RWPE1 (cell line): ENCODE data around the gene GRIN2A.
A peak's percentile ranks its signal among the peaks of the same experiment; 100 is the strongest.

Source experiments
- CTCF ChIA-PET: fragments of 350-600 bp; sonication (Branson Sonifier 250); formaldehyde crosslinking; extraction: SDS; loops from one replicate; lab custom pipeline; 2021; lab: Yijun Ruan, JAX
- POLR2A ChIA-PET: fragments of 400-600 bp; formaldehyde crosslinking; extraction: SDS; loops from one replicate; lab custom pipeline; 2020; ENCODE audit warnings: antibody characterized with exemption; ENCODE audit not compliant: low non-redundant PET; lab: Yijun Ruan, JAX
- DNase-seq: peaks from one replicate; pipeline ENCODE4 v3.0.0; 2012; ENCODE audit warnings: low spot score
- H3K27ac ChIP-seq: fragments of 450-650 bp; 2 replicates; pipeline ENCODE4 v1.5.1; 2017
- TF ChIP-seq, protein P1 (sequence below): fragments of 450-650 bp; conservative IDR thresholded peaks from 2 replicates; pipeline ENCODE4 v1.5.1; 2017; ENCODE audit warnings: low read depth, mild to moderate bottlenecking

The GRIN2A gene

DNA sequence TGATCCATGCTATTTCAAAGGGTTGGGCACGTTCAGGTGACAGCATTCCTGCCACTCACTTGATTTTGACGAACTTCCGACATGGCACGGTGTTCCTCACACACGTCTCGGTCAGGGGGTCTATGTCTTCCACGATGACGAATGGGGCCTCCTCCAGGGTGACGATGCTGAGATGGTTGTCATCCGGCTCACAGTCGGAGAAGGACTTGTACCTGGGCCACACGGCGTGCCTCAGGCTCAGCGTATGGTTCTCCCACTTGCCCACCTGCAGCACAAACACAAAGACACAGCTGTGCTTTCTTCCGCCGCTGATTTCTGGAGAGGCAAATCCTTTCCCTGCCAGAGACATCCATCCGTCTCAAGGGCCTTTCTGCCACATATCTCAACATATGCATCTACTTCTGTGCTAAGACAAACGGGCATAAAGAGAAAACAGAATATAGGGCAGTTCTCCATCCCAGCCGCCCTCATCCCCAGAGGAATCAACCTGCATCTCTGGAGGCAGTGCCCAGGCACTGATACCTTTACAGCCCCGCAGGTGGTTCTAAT, 332.5 kb downstream of the GRIN2A start:
- CTCF ChIA-PET, result no interaction called here
- POLR2A ChIA-PET, result no interaction called here
- DNase-seq, result no peak
- TF ChIP-seq, protein P1, sequence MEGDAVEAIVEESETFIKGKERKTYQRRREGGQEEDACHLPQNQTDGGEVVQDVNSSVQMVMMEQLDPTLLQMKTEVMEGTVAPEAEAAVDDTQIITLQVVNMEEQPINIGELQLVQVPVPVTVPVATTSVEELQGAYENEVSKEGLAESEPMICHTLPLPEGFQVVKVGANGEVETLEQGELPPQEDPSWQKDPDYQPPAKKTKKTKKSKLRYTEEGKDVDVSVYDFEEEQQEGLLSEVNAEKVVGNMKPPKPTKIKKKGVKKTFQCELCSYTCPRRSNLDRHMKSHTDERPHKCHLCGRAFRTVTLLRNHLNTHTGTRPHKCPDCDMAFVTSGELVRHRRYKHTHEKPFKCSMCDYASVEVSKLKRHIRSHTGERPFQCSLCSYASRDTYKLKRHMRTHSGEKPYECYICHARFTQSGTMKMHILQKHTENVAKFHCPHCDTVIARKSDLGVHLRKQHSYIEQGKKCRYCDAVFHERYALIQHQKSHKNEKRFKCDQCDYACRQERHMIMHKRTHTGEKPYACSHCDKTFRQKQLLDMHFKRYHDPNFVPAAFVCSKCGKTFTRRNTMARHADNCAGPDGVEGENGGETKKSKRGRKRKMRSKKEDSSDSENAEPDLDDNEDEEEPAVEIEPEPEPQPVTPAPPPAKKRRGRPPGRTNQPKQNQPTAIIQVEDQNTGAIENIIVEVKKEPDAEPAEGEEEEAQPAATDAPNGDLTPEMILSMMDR, result no peak
- H3K27ac ChIP-seq, result no peak overlapping the region

DNA sequence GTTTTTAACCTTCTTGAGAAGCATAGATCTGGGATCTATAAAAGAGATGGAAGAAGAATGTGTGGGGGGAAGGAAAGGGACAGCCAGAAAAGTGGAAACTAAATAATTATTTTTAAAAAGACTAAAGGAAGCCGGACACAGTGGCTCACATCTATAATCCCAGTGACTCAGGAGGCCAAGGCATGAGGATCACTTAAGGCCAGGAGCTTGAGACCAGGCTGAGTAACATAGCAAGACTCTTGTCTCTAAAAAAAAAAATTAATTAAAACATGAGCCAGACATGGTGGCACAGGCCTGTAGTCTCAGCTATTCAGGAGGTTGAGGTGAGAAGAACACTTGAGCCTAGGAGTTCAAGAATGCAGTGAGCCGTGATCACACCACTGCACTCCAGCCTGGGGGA, 335.1 kb downstream of the GRIN2A start:
- POLR2A ChIA-PET, result no interaction called here
- H3K27ac ChIP-seq, result no peak overlapping the region
- CTCF ChIA-PET, result no interaction called here
- TF ChIP-seq, protein P1, result no peak
- DNase-seq, result no peak

DNA sequence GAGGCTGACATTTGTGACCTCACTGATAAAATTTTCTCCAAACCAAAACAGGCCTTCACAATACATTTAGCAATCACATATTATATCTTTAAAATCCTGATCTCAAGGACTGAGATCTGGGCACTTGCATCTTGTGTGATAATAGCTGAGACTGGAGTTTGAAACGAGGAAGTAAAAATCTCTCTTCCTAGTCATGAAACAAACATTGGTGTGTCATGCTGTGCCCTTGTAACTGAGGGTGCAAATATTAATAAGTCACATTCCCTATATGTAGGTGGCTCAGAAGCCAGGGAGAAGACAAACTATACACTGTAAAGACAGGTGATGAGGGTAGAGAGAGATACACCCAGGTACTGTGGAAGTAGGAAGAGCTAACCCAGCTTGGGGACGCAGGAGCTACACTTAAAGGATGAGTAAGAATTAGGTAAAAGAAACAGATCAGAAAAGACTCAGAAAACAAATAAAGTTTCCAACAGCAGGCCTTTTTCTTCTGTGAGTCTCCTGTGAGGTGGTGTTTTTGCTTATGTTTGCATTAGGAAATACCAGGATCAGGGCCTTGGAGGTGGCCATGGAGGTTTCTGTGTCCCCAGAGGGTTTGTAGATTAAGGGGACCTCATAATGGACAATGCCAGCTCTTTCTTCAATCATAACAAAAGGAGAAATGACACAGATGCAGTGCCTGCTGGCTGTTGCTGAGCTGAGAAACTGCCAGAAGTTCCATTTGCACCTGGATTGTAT, 335.7 kb downstream of the GRIN2A start:
- POLR2A ChIA-PET, result no interaction called here
- TF ChIP-seq, protein P1, result no peak
- no peak overlapping the region for H3K27ac ChIP-seq
- no peak for DNase-seq
- CTCF ChIA-PET, result no interaction called here

DNA sequence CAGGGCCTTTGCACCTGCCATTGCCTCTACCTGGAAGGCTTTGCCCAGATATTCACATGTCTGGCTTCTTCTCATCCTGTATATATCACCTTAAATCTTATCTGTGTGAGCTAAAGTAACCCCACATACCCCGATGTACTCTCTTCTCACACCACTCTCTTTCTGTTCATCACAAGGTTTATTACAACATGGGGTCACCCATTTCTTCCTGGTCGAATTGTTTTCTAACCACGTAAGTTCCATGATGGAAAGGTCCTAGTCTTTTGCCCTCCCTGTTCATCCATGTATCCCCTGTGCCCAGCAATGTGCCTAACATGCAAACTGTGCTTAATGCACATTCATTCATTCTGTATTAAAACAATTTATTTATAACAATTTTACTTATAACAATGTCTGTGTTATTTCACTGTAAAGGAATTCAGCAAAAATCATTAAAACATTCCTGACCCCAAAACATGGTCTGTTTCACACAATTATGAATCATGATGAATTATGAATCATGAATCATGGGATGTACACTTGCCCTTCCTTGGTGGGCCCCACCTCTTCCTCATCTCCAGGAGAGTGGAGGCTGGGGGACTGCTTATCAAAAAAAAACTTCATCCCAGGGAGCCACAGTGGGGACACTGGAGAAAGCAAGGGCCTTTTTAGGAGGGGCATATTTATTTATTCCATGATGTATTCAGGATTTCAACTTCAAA, 336.4 kb downstream of the GRIN2A start:
- H3K27ac ChIP-seq, result no peak overlapping the region
- TF ChIP-seq, protein P1, result no peak
- ChIA-PET CTCF (no interaction called here), POLR2A (no interaction called here)
- peak; percentile 42 for DNase-seq

DNA sequence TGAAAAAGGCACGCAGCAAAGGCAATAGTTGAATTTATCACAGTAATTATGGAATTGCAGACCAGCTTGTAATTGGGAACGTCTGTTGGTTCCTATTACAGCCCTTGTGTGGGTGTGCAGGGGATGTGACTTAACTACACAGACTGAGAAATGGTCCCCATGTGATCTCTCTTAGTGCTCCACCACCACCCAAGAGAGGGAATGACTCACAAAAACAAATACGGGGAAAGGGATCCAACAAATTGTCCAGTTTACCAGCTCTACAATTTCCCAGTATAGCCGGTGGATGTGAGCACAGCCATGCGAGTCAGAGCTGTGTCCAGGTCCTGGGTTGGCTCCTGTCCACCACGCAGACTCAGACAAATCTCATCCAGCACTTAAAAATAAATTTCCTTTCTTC, 337.9 kb downstream of the GRIN2A start:
- ChIA-PET CTCF (interaction anchor here (0.6 kb wide), 2 partner anchors 31 to 62 kb away, joined by 3 to 9 read pairs; no protein-coding TSS in a partner anchor), POLR2A (no interaction called here)
- no peak for DNase-seq
- TF ChIP-seq, protein P1, result no peak
- H3K27ac ChIP-seq, result no peak overlapping the region

DNA sequence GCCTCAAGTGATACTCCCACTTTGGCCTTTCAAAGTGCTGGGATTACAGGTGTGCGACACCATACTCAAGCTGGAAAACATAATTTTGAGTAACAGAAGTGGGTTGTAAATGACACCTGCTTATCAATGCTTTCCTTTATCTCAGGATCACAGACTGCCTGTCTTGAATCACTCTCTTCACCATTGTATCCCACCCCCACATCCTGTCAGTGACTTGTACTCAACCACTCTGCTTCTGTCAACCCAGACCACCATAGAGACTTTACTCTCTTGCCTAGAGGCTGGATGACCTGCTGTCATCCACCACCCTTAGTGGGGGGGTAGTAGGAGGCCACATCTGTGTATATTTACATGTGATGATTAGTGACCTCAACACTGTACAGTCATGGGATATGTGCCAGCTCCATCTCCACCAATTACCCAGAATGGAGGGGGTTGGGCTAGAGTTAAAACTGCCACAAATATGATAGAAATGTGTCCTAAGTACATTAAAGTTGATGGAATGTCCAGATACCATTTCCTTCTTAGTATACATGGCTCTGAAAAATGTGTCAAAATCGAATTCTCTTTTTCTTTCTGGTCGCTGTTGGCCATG, 338.7 kb downstream of the GRIN2A start:
- ChIA-PET CTCF (no interaction called here), POLR2A (no interaction called here)

More for the DNA sequence above, 338.7 kb downstream of the GRIN2A start:
- no peak overlapping the region for H3K27ac ChIP-seq
- TF ChIP-seq, protein P1, result no peak
- DNase-seq, result no peak
